ENCODE results near the gene LST1.

GRCh38 chr6:31587791-31588777, 2.0 kb downstream of the LST1 start:
- TF ChIP-seq POLR2AphosphoS5 (IDR thresholded peaks at IDR 0.05; ENCODE audit: low read depth, low read length), result no peak
- TF ChIP-seq CTCF (IDR thresholded peaks at IDR 0.05), result no peak
